ENCODE measurements around the gene DPYD. TPM values are rescaled to one million over a fixed set of nuclear protein-coding genes. Genes with fewer than 3 reads are reported as not detected.

The DPYD gene
- total and polyA plus RNA-seq, 4 donors: 16.2 to 51.3 (median 29.1) TPM

- no peak overlapping the region for H3K4me3 ChIP-seq (ENCODE audit: low read length in 2 of 2)
- no peaks in the 10 kb centered on the region for H3K27me3 ChIP-seq (ENCODE audit: control insufficient read depth in 1 of 2, insufficient read depth in 2 of 2, low read length in 1 of 2)
- no peaks in the 10 kb centered on the region for H3K9me3 ChIP-seq (ENCODE audit: control insufficient read depth, low read length)
- H3K4me1 ChIP-seq (ENCODE audit: control insufficient read depth in 1 of 2, insufficient read depth in 2 of 2, low read length in 2 of 2): no peaks in the 10 kb centered on the region
- ATAC-seq (ENCODE audit: low FRiP score) (no peak), DNase-seq (no peak)
- H3K27ac ChIP-seq (ENCODE audit: low read depth in 1 of 2, low read length in 2 of 2): no peak overlapping the region
- intact Hi-C loops (cut with DNase I): no loop called here
- H3K36me3 ChIP-seq (ENCODE audit: control insufficient read depth in 1 of 2, insufficient read depth in 2 of 2, low read length in 1 of 2): no peaks in the 10 kb centered on the region
- 69 to 88% methylated on average over 1 of the region's 1 CpG for whole genome bisulfite sequencing, 2 donors
Observed at GRCh38 chr1:97551113-97551512, 369.7 kb downstream of the DPYD start.

DNA sequence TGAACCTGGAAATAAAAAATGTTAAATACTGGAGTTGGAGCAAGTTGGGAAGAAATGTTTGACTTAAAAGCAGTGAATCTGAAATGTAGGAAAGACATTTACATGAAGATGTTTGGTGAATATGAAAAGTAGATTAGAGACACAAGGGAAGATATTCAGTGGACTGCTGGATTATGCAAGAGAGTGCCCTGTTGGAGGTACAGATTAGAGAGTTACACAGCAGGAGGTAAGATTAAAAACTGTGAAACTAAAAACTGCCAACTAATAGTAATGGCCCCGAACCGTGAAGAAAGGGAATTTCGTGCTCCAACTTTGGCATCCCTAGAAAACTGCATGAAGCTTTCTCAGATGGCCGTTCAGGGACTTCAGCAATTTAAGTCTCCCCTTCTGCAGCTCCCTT, 375.4 kb downstream of the DPYD start:
- no peak for ATAC-seq (ENCODE audit: low FRiP score)
- Histone ChIP-seq H3K4me3 (ENCODE audit: low read length in 2 of 2) (no peak overlapping the region), H3K9me3 (ENCODE audit: control insufficient read depth, low read length) (no peaks in the 10 kb centered on the region), H3K27me3 (ENCODE audit: control insufficient read depth in 1 of 2, insufficient read depth in 2 of 2, low read length in 1 of 2) (no peaks in the 10 kb centered on the region), H3K27ac (ENCODE audit: low read depth in 1 of 2, low read length in 2 of 2) (no peak overlapping the region), H3K36me3 (ENCODE audit: control insufficient read depth in 1 of 2, insufficient read depth in 2 of 2, low read length in 1 of 2) (no peaks in the 10 kb centered on the region), H3K4me1 (ENCODE audit: control insufficient read depth in 1 of 2, insufficient read depth in 2 of 2, low read length in 2 of 2) (no peaks in the 10 kb centered on the region)
- DNase-seq: no peak
- intact Hi-C loops (cut with DNase I): no loop called here
- 70% methylated on average over 4 of the region's 4 CpGs for WGBS, 2 donors

DNA sequence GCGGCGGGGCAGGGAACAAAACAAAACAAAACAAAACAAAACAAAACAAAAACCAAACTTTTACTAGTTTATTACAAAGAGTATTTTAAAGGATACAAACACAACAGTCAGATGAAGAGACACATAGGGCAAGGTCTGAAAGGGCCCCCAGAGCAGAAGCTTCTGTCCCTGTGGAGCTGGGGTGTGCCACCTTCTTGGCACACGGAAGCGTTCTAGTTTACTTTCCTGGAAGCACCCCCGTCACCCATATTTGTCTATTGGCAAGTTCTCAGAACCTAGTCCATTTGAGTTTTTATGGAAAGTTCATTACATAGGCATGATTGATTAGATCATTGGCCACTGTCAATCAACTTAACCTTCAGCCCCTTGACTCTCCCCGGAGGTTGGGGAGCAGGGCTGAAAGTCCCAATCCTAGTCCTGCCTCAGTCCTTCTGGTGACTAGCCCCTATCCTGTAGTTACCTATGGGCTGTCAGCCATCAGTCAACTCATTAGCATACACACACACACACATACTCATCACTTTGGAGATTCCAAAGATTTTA, 380.4 kb downstream of the DPYD start:
- DNase-seq: no peak
- 81 to 89% methylated on average over 6 of the region's 6 CpGs for WGBS, 2 donors
- H3K27ac ChIP-seq (ENCODE audit: low read depth in 1 of 2, low read length in 2 of 2): no peak overlapping the region
- ATAC-seq (ENCODE audit: low FRiP score): no peak
- intact Hi-C loops (cut with DNase I): no loop called here
- H3K36me3 ChIP-seq (ENCODE audit: control insufficient read depth in 1 of 2, insufficient read depth in 2 of 2, low read length in 1 of 2): no peaks in the 10 kb centered on the region
- H3K4me1 ChIP-seq (ENCODE audit: control insufficient read depth in 1 of 2, insufficient read depth in 2 of 2, low read length in 2 of 2): no peaks in the 10 kb centered on the region
- H3K4me3 ChIP-seq (ENCODE audit: low read length in 2 of 2): no peak overlapping the region
- no peaks in the 10 kb centered on the region for H3K9me3 ChIP-seq (ENCODE audit: control insufficient read depth, low read length)
- H3K27me3 ChIP-seq (ENCODE audit: control insufficient read depth in 1 of 2, insufficient read depth in 2 of 2, low read length in 1 of 2): no peaks in the 10 kb centered on the region

DNA sequence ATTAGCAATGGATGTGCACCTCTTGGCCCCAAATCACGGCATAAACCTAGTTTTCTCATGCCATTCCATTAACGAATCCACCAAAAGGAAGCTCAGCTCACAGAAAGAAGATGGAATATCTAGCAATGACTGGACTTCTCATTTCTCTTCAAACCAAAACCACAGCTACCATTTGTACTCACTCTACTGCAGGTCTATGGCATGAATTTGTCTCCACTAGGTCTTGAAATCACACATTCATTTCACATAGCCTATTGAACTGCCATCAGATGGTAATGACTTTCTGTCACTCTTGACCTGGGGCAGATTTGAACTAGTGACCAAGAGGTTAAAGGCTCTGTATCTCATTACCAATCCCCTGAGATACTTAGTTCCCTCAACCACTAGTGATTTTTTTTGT, 382.7 kb downstream of the DPYD start:
- WGBS, 2 donors: 86 to 97% methylated on average over 2 of the region's 2 CpGs
- DNase-seq (no peak), ATAC-seq (ENCODE audit: low FRiP score) (no peak)
- no peak overlapping the region for H3K27ac ChIP-seq (ENCODE audit: low read depth in 1 of 2, low read length in 2 of 2)
- H3K27me3 ChIP-seq (ENCODE audit: control insufficient read depth in 1 of 2, insufficient read depth in 2 of 2, low read length in 1 of 2): no peaks in the 10 kb centered on the region
- no peaks in the 10 kb centered on the region for H3K36me3 ChIP-seq (ENCODE audit: control insufficient read depth in 1 of 2, insufficient read depth in 2 of 2, low read length in 1 of 2)
- no peak overlapping the region for H3K4me3 ChIP-seq (ENCODE audit: low read length in 2 of 2)
- intact Hi-C loops (cut with DNase I): no loop called here
- H3K9me3 ChIP-seq (ENCODE audit: control insufficient read depth, low read length): no peaks in the 10 kb centered on the region
- no peaks in the 10 kb centered on the region for H3K4me1 ChIP-seq (ENCODE audit: control insufficient read depth in 1 of 2, insufficient read depth in 2 of 2, low read length in 2 of 2)

GRCh38 chr1:97533358-97533757, 387.5 kb downstream of the DPYD start:
- no peaks in the 10 kb centered on the region for H3K27me3 ChIP-seq (ENCODE audit: control insufficient read depth in 1 of 2, insufficient read depth in 2 of 2, low read length in 1 of 2)
- intact Hi-C loops (cut with DNase I): no loop called here
- WGBS, 2 donors: 92% methylated on average over 2 of the region's 2 CpGs
- H3K27ac ChIP-seq (ENCODE audit: low read depth in 1 of 2, low read length in 2 of 2): no peak overlapping the region
- no peak overlapping the region for H3K4me3 ChIP-seq (ENCODE audit: low read length in 2 of 2)
- ATAC-seq (ENCODE audit: low FRiP score): no peak
- no peaks in the 10 kb centered on the region for H3K36me3 ChIP-seq (ENCODE audit: control insufficient read depth in 1 of 2, insufficient read depth in 2 of 2, low read length in 1 of 2)
- no peaks in the 10 kb centered on the region for H3K4me1 ChIP-seq (ENCODE audit: control insufficient read depth in 1 of 2, insufficient read depth in 2 of 2, low read length in 2 of 2)
- H3K9me3 ChIP-seq (ENCODE audit: control insufficient read depth, low read length): no peaks in the 10 kb centered on the region
- no peak for DNase-seq

DNA sequence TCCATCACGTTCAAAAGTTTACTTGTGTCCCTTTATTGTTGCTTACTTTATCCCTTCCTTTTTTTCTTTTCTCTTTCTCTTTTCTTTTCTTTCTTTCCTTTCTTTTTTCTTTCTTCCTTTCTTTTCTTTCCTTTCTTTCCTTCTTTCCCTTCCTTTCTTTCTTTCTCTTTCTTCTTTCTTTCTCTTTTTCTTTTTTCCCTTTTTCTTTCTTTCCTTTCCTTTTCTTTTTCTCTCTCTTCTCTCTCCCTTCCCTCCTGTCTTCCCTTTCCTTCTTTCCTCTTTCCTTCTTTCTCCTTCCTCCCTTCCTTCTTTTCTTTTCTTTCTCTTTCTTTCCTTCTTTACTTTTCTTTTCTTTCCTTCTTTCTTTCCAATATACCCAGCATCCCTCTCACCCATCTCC, 391.2 kb downstream of the DPYD start:
- 70 to 74% methylated on average over 1 of the region's 1 CpG for WGBS, 2 donors
- Histone ChIP-seq H3K36me3 (ENCODE audit: control insufficient read depth in 1 of 2, insufficient read depth in 2 of 2, low read length in 1 of 2) (no peaks in the 10 kb centered on the region), H3K4me1 (ENCODE audit: control insufficient read depth in 1 of 2, insufficient read depth in 2 of 2, low read length in 2 of 2) (no peaks in the 10 kb centered on the region), H3K4me3 (ENCODE audit: low read length in 2 of 2) (no peak overlapping the region), H3K27ac (ENCODE audit: low read depth in 1 of 2, low read length in 2 of 2) (no peak overlapping the region), H3K27me3 (ENCODE audit: control insufficient read depth in 1 of 2, insufficient read depth in 2 of 2, low read length in 1 of 2) (no peaks in the 10 kb centered on the region), H3K9me3 (ENCODE audit: control insufficient read depth, low read length) (no peaks in the 10 kb centered on the region)
- intact Hi-C loops (cut with DNase I): no loop called here
- ATAC-seq (ENCODE audit: low FRiP score): no peak
- no peak for DNase-seq

DNA sequence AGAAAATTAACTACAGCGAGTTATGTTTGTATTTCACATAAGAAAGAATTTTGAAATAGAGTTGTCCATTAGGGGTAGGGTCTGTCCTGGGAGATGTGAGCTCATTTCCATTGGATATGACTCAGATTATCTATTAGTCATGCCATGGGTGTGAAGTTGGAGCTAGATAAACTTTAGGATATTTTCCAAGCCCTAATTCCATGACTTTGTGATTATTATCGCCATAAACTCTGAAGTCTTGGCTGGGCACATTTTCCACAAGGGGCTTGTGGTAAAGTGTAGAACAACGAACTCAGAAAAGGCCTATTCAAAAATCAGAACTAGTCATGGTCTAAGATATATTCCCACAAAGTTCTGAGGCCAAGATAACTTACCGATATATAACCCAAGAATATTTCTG, 396.6 kb downstream of the DPYD start:
- 70 to 76% methylated on average over 4 of the region's 4 CpGs for WGBS, 2 donors
- no peak overlapping the region for H3K27ac ChIP-seq (ENCODE audit: low read depth in 1 of 2, low read length in 2 of 2)
- H3K4me3 ChIP-seq (ENCODE audit: low read length in 2 of 2): no peak overlapping the region
- DNase-seq (no peak), ATAC-seq (ENCODE audit: low FRiP score) (no peak)
- intact Hi-C loops (cut with DNase I): no loop called here
- no peaks in the 10 kb centered on the region for H3K36me3 ChIP-seq (ENCODE audit: control insufficient read depth in 1 of 2, insufficient read depth in 2 of 2, low read length in 1 of 2)
- no peaks in the 10 kb centered on the region for H3K27me3 ChIP-seq (ENCODE audit: control insufficient read depth in 1 of 2, insufficient read depth in 2 of 2, low read length in 1 of 2)
- no peaks in the 10 kb centered on the region for H3K9me3 ChIP-seq (ENCODE audit: control insufficient read depth, low read length)
- H3K4me1 ChIP-seq (ENCODE audit: control insufficient read depth in 1 of 2, insufficient read depth in 2 of 2, low read length in 2 of 2): no peaks in the 10 kb centered on the region

DNA sequence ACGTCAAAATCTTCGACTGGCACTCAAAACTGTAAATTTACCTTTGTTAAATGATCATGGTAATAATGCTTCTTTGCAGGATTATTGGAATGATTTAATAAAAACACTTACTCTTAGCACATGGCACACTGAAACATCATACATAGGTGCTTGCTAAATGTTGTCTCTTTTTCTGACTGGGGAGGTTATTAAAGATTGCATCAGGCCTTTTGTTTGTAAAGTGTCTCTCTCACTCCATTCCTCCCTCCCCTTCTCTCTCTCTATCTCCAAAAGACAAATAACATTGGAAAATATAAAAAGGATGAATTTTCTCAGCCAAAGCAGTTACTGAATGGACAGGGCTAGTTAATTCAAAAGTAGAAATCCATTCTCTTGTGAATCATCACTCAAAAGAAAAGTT, 404.2 kb downstream of the DPYD start:
- 89 to 95% methylated on average over 2 of the region's 2 CpGs for WGBS, 2 donors
- Histone ChIP-seq H3K27me3 (ENCODE audit: control insufficient read depth in 1 of 2, insufficient read depth in 2 of 2, low read length in 1 of 2) (no peaks in the 10 kb centered on the region), H3K4me3 (ENCODE audit: low read length in 2 of 2) (no peak overlapping the region), H3K9me3 (ENCODE audit: control insufficient read depth, low read length) (no peaks in the 10 kb centered on the region), H3K27ac (ENCODE audit: low read depth in 1 of 2, low read length in 2 of 2) (no peak overlapping the region), H3K36me3 (ENCODE audit: control insufficient read depth in 1 of 2, insufficient read depth in 2 of 2, low read length in 1 of 2) (no peaks in the 10 kb centered on the region), H3K4me1 (ENCODE audit: control insufficient read depth in 1 of 2, insufficient read depth in 2 of 2, low read length in 2 of 2) (no peaks in the 10 kb centered on the region)
- DNase-seq (no peak), ATAC-seq (ENCODE audit: low FRiP score) (no peak)
- intact Hi-C loops (cut with DNase I): no loop called here

- no peak for DNase-seq
- Histone ChIP-seq H3K27ac (ENCODE audit: low read depth in 1 of 2, low read length in 2 of 2) (no peak overlapping the region), H3K4me1 (ENCODE audit: control insufficient read depth in 1 of 2, insufficient read depth in 2 of 2, low read length in 2 of 2) (peaks cover 0 to 2% of the 10 kb centered on the region in 2 donors), H3K27me3 (ENCODE audit: control insufficient read depth in 1 of 2, insufficient read depth in 2 of 2, low read length in 1 of 2) (no peaks in the 10 kb centered on the region), H3K36me3 (ENCODE audit: control insufficient read depth in 1 of 2, insufficient read depth in 2 of 2, low read length in 1 of 2) (peaks cover 0 to 1% of the 10 kb centered on the region in 2 donors), H3K4me3 (ENCODE audit: low read length in 2 of 2) (no peak overlapping the region), H3K9me3 (ENCODE audit: control insufficient read depth, low read length) (peaks cover 2% of the 10 kb centered on the region)
- intact Hi-C loops (cut with DNase I): no loop called here
- WGBS, 2 donors: 82 to 88% methylated on average over 7 of the region's 7 CpGs
- no peak for ATAC-seq (ENCODE audit: low FRiP score)
Observed at GRCh38 chr1:97508653-97509218, 412.1 kb downstream of the DPYD start.
